ENCODE measurements around the gene TMEM59L. TPM values are rescaled to one million over a fixed set of nuclear protein-coding genes. Genes with fewer than 3 reads are reported as not detected.

The TMEM59L gene
- total and polyA plus RNA-seq, 9 of the 15 experiments (the other 6 are each of a cell fraction or from before 2014, with no cell fraction given) = 0.37 TPM; not detected in 8

GRCh38 chr19:18589380-18590272 lies 23.0 kb upstream of the TMEM59L start (continued):
- TF ChIP-seq MGA (IDR thresholded peaks at IDR 0.05) (peak; percentile 99), ZBTB5 (IDR thresholded peaks at IDR 0.05) (no peak), DEAF1 (CRISPR knock-in tag; IDR thresholded peaks at IDR 0.05) (no peak), LCOR (CRISPR knock-in tag; IDR thresholded peaks at IDR 0.05) (peak; percentile 17; the same call in 1 of the 2 replicates), YY1 (IDR thresholded peaks at IDR 0.05; ENCODE audit: borderline replicate concordance in 1 of 3, control insufficient read depth in 1 of 3, extremely low read depth in 1 of 3, insufficient read depth in 3 of 3, insufficient read length in 1 of 3, insufficient replicate concordance in 2 of 3, low read depth in 1 of 3, low read length in 2 of 3) (peak in 2 of 3 experiments; percentile 60 to 65), TCF3 (CRISPR knock-in tag; IDR thresholded peaks at IDR 0.05) (peak; percentile 51; the same call in 1 of the 2 replicates), MCM7 (IDR thresholded peaks at IDR 0.05) (no peak), STAG1 (CRISPR knock-in tag; IDR thresholded peaks at IDR 0.05; ENCODE audit: borderline replicate concordance) (peak; percentile 13; the same call in 1 of the 2 replicates)
